OCI-LY7 (cell line): ENCODE data around the gene CAND2.

ENCODE experiments used
- EZH2phosphoT487 ChIP-seq: fragments of 200-600 bp; sonication (generic); IDR thresholded peaks from 2 replicates; pipeline ENCODE4 v1.6.1; 2018; ENCODE audit warnings: low read depth, borderline replicate concordance, mild to moderate bottlenecking, mixed run types, antibody characterized with exemption, low read length, moderate library complexity, mixed read lengths
- TF ChIP-seq, protein P1 (sequence below): fragments of 200-600 bp; sonication (generic); conservative IDR thresholded peaks from 2 replicates; pipeline ENCODE4 v1.5.1; 2014; ENCODE audit warnings: mild to moderate bottlenecking, antibody characterized with exemption, low read length, moderate library complexity, mixed read lengths

DNA sequence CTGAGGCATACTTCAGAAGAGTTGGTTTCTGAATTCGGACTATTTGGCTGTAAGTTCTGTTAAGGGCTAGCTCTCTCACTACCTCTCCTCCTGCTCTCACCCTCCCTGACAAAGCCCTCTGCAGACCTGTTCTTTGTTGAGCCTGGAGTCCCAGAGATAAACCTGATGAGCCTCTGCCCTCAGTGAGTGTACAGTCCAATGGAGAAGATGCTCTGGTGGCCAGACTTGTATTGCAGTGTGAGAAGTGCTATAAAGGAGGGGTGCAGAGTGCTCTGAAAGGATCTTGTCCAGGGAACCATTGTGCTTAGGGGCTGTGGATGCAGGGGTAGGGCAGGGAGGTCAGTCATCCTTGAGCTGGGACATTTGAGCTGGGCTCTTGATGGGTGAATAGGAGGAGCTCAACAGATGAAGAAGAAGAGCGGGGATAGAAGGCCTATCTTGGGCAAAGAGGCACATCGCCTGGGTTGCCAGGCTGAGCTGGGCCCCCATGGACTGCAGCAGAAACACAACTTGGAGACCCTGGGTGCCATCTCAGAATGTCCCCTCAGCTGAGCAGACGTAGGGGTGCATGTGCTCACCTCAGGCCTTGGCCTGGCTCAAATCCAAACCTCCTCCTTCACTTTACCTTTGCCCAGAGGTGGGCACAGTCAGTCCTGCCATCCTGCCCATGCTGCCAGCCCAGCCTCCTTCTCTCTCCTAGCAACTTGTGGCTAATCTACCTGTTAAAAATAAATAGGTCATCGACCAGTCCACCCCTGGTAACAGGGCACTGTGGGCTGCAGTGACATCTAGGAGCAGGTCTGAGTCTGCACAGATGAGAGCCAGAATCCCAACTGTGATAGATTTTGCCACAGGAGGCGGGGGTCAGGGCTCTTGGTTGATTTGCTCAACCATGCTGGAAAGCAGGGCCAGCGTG lies 3.3 kb downstream of the CAND2 start:
- TF ChIP-seq, protein P1, sequence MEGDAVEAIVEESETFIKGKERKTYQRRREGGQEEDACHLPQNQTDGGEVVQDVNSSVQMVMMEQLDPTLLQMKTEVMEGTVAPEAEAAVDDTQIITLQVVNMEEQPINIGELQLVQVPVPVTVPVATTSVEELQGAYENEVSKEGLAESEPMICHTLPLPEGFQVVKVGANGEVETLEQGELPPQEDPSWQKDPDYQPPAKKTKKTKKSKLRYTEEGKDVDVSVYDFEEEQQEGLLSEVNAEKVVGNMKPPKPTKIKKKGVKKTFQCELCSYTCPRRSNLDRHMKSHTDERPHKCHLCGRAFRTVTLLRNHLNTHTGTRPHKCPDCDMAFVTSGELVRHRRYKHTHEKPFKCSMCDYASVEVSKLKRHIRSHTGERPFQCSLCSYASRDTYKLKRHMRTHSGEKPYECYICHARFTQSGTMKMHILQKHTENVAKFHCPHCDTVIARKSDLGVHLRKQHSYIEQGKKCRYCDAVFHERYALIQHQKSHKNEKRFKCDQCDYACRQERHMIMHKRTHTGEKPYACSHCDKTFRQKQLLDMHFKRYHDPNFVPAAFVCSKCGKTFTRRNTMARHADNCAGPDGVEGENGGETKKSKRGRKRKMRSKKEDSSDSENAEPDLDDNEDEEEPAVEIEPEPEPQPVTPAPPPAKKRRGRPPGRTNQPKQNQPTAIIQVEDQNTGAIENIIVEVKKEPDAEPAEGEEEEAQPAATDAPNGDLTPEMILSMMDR = no peak
- no peak for TF ChIP-seq EZH2phosphoT487
